Choroid plexus epithelial cell (primary cell): ENCODE results near the gene LARP4.
"Not testable (repeated sequence)": the region's sequence is repeated elsewhere in the genome, so short reads cannot be mapped to it uniquely, and the experiment has no call there.

ENCODE experiments used
- DNase-seq: peaks from one replicate; pipeline ENCODE4 v3.0.0-alpha.2; 2010; ENCODE audit warnings: low read depth
- H3K4me3 ChIP-seq: 2 replicates; pipeline ENCODE4 v1.5.1; 2011; ENCODE audit warnings: low read depth, mild to moderate bottlenecking, control low read depth, low read length, moderate library complexity
- TF ChIP-seq, protein P1 (sequence below): conservative IDR thresholded peaks from 2 replicates; pipeline ENCODE4 v1.5.1; 2011; ENCODE audit warnings: low read depth, mild to moderate bottlenecking, control low read depth, inconsistent platforms, low read length, moderate library complexity

Gene LARP4

DNA sequence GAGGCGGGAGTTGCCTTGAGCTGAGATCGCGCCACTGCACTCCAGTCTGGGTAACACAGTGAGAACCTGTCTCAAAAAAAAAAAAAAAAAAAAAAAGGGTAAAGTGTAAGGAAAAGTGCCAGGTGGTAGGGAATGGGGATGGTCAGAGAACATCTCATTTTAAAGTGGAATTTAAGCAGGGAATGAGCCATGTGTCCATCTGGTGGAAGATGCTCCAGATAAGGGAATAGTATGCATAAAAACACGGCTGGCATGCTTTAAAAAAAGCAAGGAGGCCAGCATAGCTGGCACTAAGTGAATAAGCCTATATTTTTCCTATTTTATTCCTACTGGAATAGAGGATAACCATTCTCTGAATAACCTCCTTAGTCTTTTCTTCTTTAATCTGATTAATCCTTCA lies 38.0 kb upstream of the LARP4 start:
- DNase-seq: no peak
- no peak overlapping the region for H3K4me3 ChIP-seq
- TF ChIP-seq, protein P1, sequence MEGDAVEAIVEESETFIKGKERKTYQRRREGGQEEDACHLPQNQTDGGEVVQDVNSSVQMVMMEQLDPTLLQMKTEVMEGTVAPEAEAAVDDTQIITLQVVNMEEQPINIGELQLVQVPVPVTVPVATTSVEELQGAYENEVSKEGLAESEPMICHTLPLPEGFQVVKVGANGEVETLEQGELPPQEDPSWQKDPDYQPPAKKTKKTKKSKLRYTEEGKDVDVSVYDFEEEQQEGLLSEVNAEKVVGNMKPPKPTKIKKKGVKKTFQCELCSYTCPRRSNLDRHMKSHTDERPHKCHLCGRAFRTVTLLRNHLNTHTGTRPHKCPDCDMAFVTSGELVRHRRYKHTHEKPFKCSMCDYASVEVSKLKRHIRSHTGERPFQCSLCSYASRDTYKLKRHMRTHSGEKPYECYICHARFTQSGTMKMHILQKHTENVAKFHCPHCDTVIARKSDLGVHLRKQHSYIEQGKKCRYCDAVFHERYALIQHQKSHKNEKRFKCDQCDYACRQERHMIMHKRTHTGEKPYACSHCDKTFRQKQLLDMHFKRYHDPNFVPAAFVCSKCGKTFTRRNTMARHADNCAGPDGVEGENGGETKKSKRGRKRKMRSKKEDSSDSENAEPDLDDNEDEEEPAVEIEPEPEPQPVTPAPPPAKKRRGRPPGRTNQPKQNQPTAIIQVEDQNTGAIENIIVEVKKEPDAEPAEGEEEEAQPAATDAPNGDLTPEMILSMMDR: no peak

DNA sequence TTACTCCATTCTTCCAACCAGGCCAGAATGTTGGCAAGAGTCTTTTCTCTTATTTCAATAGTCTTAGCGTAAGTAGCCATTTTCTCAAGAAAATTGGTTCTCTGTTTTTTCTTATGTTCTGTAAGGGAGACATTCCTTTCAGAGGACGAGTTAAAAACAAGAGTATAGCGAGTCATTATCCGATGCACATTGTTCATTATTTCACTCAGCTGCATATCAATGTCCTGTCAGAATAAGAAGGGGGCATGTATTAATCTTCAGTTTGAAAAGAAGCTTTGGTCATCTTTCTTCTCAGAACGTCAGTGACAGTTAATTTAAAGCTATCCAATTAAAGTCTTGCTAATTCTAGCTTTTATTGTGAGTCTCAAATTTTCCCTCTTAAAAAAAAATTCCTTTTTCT lies 37.5 kb upstream of the LARP4 start:
- no peak for DNase-seq
- no peak overlapping the region for H3K4me3 ChIP-seq
- TF ChIP-seq, protein P1: no peak

DNA sequence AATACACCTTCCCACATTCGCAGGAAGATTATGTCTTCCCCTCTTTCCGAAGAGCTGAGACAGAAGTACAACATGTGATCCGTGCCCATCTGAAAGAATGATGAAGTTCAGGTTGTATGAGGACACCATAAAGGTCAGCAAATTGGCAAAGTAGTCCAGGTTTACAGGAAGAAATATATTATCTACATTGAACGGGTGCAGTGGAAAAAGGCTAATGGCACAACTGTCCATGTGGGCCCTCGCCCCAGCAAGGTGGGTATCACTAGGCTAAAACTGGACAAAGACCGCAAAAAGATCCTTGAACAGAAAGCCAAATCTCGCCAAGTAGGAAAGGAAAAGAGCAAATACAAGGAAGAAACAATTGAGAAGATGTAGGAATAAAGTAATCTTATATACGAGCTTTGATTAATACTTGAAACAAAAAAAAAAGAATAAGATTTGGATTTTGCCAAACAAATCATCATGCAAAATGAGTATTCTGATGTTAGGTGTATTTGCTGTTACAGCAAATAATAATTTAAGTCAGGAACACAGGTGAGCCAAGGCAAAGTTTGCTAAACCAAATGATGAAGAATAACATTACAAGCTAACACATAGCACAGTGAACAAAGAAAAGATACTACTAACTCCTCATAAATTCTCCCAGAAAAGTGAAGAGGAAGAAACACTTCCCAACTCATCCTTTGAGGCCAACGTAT lies 34.8 kb upstream of the LARP4 start:
- no peak overlapping the region for H3K4me3 ChIP-seq
- TF ChIP-seq, protein P1: no peak
- DNase-seq: no peak

DNA sequence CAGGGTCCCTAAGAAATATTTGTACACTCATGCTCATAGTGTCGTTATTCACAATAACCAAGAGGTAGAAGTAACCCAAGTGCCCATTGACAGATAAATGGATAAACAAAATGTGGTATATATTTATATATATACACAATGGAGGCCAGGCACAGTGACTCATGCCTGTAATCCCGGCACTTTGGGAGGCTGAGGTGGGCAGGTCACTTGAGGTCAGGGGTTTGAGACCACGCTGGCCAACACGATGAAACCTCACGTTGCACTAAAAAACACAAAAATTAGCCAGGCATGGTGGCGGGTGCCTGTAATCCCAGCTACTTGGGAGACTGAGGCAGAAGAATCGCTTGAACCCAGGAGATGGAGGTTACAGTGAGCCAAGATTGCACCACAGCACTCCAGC lies 30.0 kb upstream of the LARP4 start:
- not testable (repeated sequence) for H3K4me3 ChIP-seq, DNase-seq

DNA sequence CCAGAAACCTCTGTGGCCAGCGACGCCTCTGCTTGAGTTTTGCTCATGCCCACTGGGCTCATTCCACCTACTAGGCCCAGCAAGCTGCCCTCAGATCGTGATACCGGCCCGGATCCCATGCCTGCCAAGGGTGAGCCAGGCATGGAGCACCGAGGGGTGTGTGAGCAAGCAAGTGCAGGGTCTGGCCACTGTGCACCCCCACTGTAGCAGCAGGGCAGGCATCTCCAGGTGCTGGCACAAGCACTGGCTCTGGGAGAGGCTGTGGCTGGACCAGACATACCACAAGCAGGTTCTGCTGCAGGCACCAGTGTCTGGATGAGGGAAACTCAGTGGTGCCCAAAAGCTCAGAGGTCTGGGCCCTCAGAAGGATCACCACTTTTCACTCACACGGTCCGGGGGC lies 24.9 kb upstream of the LARP4 start:
- TF ChIP-seq, protein P1: no peak

DNA sequence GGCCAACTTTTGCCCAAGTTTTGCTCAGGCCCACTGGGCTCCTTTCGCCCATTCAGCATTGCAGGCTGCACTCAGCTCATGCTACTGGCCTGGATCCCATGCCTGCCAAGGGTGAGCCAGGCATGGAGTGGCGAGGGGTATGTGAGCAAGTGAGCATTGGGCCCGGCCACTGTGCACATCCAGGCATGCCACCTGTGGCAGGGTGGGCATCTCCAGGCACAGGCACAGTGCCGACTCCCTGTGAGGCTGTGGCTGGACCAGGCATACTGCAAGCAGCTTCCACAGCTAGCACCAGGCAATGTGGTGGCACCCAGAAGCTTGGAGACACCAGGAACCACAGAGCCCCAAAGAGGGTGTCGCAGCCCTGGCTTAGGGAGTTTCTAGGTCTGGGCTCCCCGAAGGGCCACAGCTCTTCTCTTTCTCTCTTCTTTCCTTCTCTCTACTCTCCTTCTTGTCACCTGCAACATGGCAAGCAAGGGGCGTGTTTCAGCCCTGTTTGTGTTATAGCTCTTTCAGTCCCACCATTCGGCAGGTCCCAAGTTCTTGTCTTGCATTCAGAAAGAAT lies 19.8 kb upstream of the LARP4 start:
- no peak for DNase-seq
- H3K4me3 ChIP-seq: no peak overlapping the region
- TF ChIP-seq, protein P1: no peak

More for the DNA sequence above, 24.9 kb upstream of the LARP4 start:
- no peak overlapping the region for H3K4me3 ChIP-seq
- DNase-seq: no peak

DNA sequence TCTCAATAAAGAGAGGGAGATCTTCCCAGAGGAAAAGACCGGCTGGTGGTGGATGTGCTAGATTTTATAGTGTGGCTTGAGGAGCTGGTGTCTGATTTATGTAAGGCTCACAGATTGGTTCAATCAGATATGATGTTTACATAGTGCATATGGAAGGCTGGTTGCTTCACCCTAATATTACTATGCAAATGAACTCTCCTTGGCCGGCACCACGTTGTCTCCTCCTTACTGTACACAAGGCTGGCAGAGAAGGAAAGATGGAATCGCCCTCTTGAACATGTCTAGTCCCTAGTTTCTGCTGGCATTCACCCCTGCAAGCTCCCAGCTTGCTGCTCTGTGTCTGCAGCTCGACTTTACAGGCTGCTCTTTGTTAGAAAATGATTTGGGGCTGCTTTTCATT lies 13.2 kb upstream of the LARP4 start:
- DNase-seq: no peak
- H3K4me3 ChIP-seq: no peak overlapping the region
- TF ChIP-seq, protein P1: no peak
